HFF-Myc (cell line): ENCODE data around the gene CEP152.

Source experiments
- DNase-seq: peaks from one replicate; pipeline ENCODE4 v3.0.0-alpha.2; 2011; ENCODE audit warnings: low read depth; ENCODE audit errors: extremely low read depth
- H3K4me3 ChIP-seq: replicated peaks from 2 replicates; pipeline ENCODE4 v1.5.1; 2011; ENCODE audit warnings: low read depth, mild to moderate bottlenecking, control low read depth, low read length
- CTCF ChIP-seq: IDR thresholded peaks from 2 replicates; pipeline ENCODE4 v1.5.1; 2012; ENCODE audit warnings: mild to moderate bottlenecking, low read depth, low read length, control low read depth; ENCODE audit errors: missing control alignments

The CEP152 gene

GRCh38 chr15:48696627-48697312 is 114.1 kb downstream of the CEP152 start:
- DNase-seq: no peak

GRCh38 chr15:48695827-48696573 is 114.9 kb downstream of the CEP152 start:
- TF ChIP-seq CTCF: no peak
- DNase-seq: no peak

More at GRCh38 chr15:48696627-48697312, 114.1 kb downstream of the CEP152 start:
- H3K4me3 ChIP-seq: no peak overlapping the region
- TF ChIP-seq CTCF: no peak

GRCh38 chr15:48695088-48695826 is 115.6 kb downstream of the CEP152 start:
- no peak for TF ChIP-seq CTCF
- H3K4me3 ChIP-seq: no peak overlapping the region
- DNase-seq: no peak

More at GRCh38 chr15:48695827-48696573, 114.9 kb downstream of the CEP152 start:
- H3K4me3 ChIP-seq: no peak overlapping the region

GRCh38 chr15:48693484-48693883 is 117.4 kb downstream of the CEP152 start:
- DNase-seq: no peak
- no peak overlapping the region for H3K4me3 ChIP-seq
- no peak for TF ChIP-seq CTCF

GRCh38 chr15:48688493-48688892 is 122.4 kb downstream of the CEP152 start:
- H3K4me3 ChIP-seq: no peak overlapping the region
- no peak for TF ChIP-seq CTCF
- no peak for DNase-seq
